Anterior cingulate cortex (tissue), 58 donors: ENCODE measurements around the gene PTPN14.
A peak's percentile ranks its signal among the peaks of the same experiment; 100 is the strongest.
"Not testable (repeated sequence)": the region's sequence is repeated elsewhere in the genome, so short reads cannot be mapped to it uniquely, and the experiment has no call there.

ENCODE experiments used
- DNase-seq, 58 donors: peaks; one replicate each; lab custom pipeline; 2025; lab: John Stamatoyannopoulos, UW

The PTPN14 gene

GRCh38 chr1:214551436-214552173 is at the start of gene PTPN14:
PTPN14 (minus strand) TSS chr1:214551602; CDS start chr1:214464803, 86,799 bp downstream.
- DNase-seq: peak in 48 of 58 donors; percentile 30 to 83 (median 60)

GRCh38 chr1:214593158-214593557 is 41.8 kb upstream of the PTPN14 start:
- no peak for DNase-seq

GRCh38 chr1:214591918-214592317 is 40.5 kb upstream of the PTPN14 start:
- DNase-seq: not testable (repeated sequence)

- no peak for DNase-seq
These were observed 39.3 kb upstream of the PTPN14 start for GRCh38 chr1:214590696-214591095.

GRCh38 chr1:214588963-214589597 is 37.7 kb upstream of the PTPN14 start:
- no peak for DNase-seq

- no peak for DNase-seq
These were observed 35.8 kb upstream of the PTPN14 start for GRCh38 chr1:214587165-214587564.

GRCh38 chr1:214586621-214587020 is 35.2 kb upstream of the PTPN14 start:
- DNase-seq: no peak

GRCh38 chr1:214584805-214585766 is 33.7 kb upstream of the PTPN14 start:
- DNase-seq: no peak

GRCh38 chr1:214583824-214584554 is 32.6 kb upstream of the PTPN14 start:
- no peak for DNase-seq

GRCh38 chr1:214583113-214583512 is 31.7 kb upstream of the PTPN14 start:
- no peak for DNase-seq

- DNase-seq: no peak
These were observed 31.0 kb upstream of the PTPN14 start for GRCh38 chr1:214582289-214582891.

- DNase-seq: no peak
These were observed 30.4 kb upstream of the PTPN14 start for GRCh38 chr1:214581785-214582184.

- DNase-seq: no peak
These were observed 27.8 kb upstream of the PTPN14 start for GRCh38 chr1:214579183-214579582.

GRCh38 chr1:214576120-214576519 is 24.7 kb upstream of the PTPN14 start:
- DNase-seq: not testable (repeated sequence)

GRCh38 chr1:214574598-214575411 is 23.4 kb upstream of the PTPN14 start:
- no peak for DNase-seq

- DNase-seq: no peak
These were observed 22.2 kb upstream of the PTPN14 start for GRCh38 chr1:214573386-214574318.

- DNase-seq: no peak
These were observed 19.9 kb upstream of the PTPN14 start for GRCh38 chr1:214571281-214571680.

GRCh38 chr1:214570442-214570841 is 19.0 kb upstream of the PTPN14 start:
- no peak for DNase-seq
